ENCODE data around the gene TNFSF10. TPM values are rescaled to one million over a fixed set of nuclear protein-coding genes. Genes with fewer than 3 reads are reported as not detected.

Gene TNFSF10
- total RNA-seq, 2 donors from 2014 or later = 57.2 to 118 TPM

DNA sequence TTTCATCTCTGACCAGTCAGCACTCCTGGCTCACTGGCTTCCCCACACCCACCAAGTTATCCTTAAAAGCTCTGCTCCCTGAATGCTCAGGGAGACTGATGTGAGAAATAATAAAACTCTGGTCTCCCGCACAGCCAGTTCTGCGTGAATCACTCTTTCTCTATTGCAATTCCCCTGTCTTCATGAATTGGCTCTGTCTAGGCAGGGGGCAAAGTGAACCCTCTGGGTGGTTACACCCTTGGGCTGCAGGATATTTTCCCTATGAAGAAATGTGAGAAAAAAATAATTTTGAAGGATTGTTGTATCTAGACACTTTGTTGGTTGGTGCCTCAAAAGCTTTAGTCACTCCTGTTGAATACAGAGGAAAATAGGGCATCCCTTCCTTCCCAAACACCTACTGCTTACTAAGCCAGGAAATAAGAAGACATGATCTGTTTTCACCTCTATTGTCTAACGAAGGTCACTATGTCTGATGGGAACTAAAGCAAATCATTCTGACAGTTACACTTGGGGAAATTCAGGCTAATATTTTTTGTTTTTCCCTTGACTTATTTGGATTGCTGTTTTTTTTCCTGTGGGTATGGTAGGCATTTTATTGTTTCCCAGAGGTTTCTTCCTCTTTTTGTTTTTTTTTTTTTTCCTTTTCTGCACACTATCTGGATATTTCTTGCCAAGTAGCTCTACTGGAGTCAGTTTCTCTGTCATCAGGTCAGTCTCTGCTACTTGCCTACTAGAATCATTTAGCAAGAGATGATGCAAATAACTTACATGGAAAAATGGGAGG lies 15.3 kb upstream of the TNFSF10 start:
- Histone ChIP-seq H3K9me3 (no peaks in the 10 kb centered on the region), H3K4me1 (peaks cover 14% of the 10 kb centered on the region), H3K27ac (peak overlapping the region; percentile 84), H3K27me3 (no peaks in the 10 kb centered on the region), H3K9ac (ENCODE audit: low read depth in 2 of 2, low read length in 2 of 2) (no peak overlapping the region), H3K4me3 (no peak overlapping the region), H3K36me3 (no peaks in the 10 kb centered on the region)
- DNase-seq = no peak
- intact Hi-C loops (cut with DNase I) = no loop called here
- TF ChIP-seq, protein P1, sequence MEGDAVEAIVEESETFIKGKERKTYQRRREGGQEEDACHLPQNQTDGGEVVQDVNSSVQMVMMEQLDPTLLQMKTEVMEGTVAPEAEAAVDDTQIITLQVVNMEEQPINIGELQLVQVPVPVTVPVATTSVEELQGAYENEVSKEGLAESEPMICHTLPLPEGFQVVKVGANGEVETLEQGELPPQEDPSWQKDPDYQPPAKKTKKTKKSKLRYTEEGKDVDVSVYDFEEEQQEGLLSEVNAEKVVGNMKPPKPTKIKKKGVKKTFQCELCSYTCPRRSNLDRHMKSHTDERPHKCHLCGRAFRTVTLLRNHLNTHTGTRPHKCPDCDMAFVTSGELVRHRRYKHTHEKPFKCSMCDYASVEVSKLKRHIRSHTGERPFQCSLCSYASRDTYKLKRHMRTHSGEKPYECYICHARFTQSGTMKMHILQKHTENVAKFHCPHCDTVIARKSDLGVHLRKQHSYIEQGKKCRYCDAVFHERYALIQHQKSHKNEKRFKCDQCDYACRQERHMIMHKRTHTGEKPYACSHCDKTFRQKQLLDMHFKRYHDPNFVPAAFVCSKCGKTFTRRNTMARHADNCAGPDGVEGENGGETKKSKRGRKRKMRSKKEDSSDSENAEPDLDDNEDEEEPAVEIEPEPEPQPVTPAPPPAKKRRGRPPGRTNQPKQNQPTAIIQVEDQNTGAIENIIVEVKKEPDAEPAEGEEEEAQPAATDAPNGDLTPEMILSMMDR (IDR thresholded peaks at IDR 0.05) = no peak

DNA sequence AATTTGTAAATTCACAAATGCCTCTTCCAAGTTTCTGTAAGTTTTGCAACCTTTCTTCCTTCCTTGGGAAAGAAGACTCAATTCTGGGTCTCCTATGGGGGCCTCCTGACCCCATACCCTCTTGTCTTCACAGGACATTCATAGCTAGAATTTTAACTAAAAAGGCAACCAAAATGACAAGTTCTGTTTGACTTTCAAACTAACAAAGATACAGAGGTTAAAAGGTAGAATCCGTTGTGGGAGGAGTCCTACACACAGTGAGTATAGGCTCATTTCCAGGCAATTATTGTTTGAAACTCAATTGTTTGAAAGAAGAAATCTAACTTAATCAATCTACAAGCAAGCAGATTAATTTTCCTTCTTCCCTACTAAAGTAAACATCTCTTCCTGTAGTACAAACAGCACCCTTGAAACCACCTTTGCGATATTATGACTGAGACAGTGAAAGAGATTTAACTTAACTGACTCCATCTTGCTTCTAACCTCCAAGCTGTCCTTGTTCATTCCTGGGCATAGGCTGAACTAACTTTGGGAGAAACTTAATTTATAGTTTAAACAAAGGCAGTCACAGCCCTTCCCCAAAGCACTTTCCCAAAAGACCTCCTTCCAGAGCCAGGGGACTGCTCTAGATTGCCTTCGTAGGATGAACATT lies 14.4 kb upstream of the TNFSF10 start:
- H3K9me3 ChIP-seq = no peaks in the 10 kb centered on the region
- no peak for DNase-seq
- H3K27ac ChIP-seq = peak overlapping the region; percentile 84
- no peaks in the 10 kb centered on the region for H3K27me3 ChIP-seq
- no peaks in the 10 kb centered on the region for H3K36me3 ChIP-seq
- TF ChIP-seq, protein P1 (IDR thresholded peaks at IDR 0.05) = no peak
- intact Hi-C loops (cut with DNase I) = no loop called here
- peaks cover 14% of the 10 kb centered on the region for H3K4me1 ChIP-seq
- peak overlapping the region in 1 of 2 donors; percentile 52 for H3K9ac ChIP-seq (ENCODE audit: low read depth in 2 of 2, low read length in 2 of 2)
- no peak overlapping the region for H3K4me3 ChIP-seq

DNA sequence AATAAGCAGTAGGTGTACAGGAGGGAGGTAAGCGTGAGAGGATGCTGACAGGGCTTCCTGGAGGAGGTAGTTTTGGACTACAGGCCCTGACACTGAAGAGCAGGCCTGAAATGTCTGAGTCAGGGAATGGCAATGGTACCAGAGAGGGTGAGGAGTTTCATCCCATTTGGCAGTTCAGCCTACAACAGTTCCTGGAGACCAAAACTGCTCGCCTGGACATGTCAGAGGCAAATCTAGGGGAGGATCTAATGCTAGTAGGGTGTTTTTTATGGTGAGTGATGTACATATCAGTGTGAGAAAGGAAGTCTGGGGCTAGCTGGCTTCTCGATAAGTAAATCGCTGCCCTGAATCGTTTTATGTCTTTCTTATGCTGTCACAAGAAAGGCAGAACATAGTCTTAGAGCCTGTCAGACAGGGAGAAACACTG lies 13.8 kb upstream of the TNFSF10 start:
- no peaks in the 10 kb centered on the region for H3K27me3 ChIP-seq
- peak overlapping the region in 1 of 2 donors; percentile 52 for H3K9ac ChIP-seq (ENCODE audit: low read depth in 2 of 2, low read length in 2 of 2)
- no peaks in the 10 kb centered on the region for H3K36me3 ChIP-seq
- DNase-seq = no peak
- TF ChIP-seq, protein P1 (IDR thresholded peaks at IDR 0.05) = no peak
- no peaks in the 10 kb centered on the region for H3K9me3 ChIP-seq
- peak overlapping the region; percentile 84 for H3K27ac ChIP-seq
- intact Hi-C loops (cut with DNase I) = no loop called here
- H3K4me1 ChIP-seq = peaks cover 14% of the 10 kb centered on the region
- H3K4me3 ChIP-seq = no peak overlapping the region

DNA sequence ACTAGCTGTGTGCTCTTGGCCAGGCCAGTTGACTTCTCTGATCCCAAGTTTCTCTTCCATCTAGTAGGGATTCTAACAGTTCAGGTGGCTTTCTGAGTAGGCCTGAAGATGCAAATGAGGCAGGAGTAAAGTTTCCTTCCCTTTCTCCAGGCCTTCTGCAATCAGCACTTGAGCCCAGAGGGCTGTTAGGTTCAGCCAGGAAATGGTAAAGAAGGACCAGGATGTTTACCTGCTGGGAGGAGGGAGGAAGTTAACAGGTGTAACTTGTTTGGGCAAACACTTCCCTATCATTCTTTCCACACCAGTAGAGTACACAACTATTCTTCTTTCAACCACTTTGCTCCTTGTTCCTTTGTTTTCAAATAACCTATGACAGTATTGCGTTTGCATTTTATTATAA lies 13.3 kb upstream of the TNFSF10 start:
- H3K27ac ChIP-seq = peak overlapping the region; percentile 84
- intact Hi-C loops (cut with DNase I) = no loop called here

DNA sequence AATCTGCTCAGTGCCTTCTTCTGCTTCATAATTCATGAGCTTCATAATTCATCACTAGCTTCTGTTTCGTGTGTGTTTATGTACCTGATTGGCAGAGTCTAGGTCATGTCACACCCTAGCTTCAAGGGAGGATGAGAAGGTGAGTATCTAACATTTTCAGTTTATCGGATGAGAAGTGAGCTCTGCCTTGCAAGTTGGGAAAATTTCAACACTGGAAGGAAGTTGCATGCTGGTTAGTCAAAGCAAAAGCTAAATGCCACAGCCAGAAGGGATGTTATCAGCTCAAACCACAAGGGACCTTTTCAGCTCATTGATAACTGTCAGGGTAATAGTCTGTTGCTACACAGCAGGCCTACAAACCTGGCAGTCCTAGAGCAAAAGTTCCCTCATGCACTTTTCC lies 7.3 kb upstream of the TNFSF10 start:
- no peaks in the 10 kb centered on the region for H3K4me1 ChIP-seq
- no peak overlapping the region for H3K4me3 ChIP-seq
- H3K36me3 ChIP-seq = no peaks in the 10 kb centered on the region
- DNase-seq = no peak
- H3K27ac ChIP-seq = no peak overlapping the region
- H3K9me3 ChIP-seq = no peaks in the 10 kb centered on the region
- H3K27me3 ChIP-seq = no peaks in the 10 kb centered on the region
- no peak overlapping the region for H3K9ac ChIP-seq (ENCODE audit: low read depth in 2 of 2, low read length in 2 of 2)
- intact Hi-C loops (cut with DNase I) = no loop called here
- TF ChIP-seq, protein P1 (IDR thresholded peaks at IDR 0.05) = no peak

More for the DNA sequence above, 13.3 kb upstream of the TNFSF10 start:
- Histone ChIP-seq H3K4me1 (peaks cover 14% of the 10 kb centered on the region), H3K36me3 (no peaks in the 10 kb centered on the region), H3K9me3 (no peaks in the 10 kb centered on the region), H3K27me3 (no peaks in the 10 kb centered on the region), H3K4me3 (no peak overlapping the region), H3K9ac (ENCODE audit: low read depth in 2 of 2, low read length in 2 of 2) (peak overlapping the region in 1 of 2 donors; percentile 52)
- TF ChIP-seq, protein P1 (IDR thresholded peaks at IDR 0.05) = no peak
- DNase-seq = peak; percentile 70

Measured in colonic mucosa (tissue), 4 donors.